Measurements from ENCODE around the gene HRH3. TPM values are rescaled to one million over a fixed set of nuclear protein-coding genes. Genes with fewer than 3 reads are reported as not detected.

HRH3 gene
- total RNA-seq, 1 experiment from 2014 or later, result not detected

GRCh38 chr20:62168061-62168460, 52.0 kb downstream of the HRH3 start:
- ChIA-PET POLR2A (interaction anchor here (0.9 kb wide), 1 partner anchor 14 kb away, joined by 5 read pairs; no protein-coding TSS in a partner anchor), CTCF (no interaction called here)
- no peak overlapping the region for H3K27ac Mint-ChIP-seq (ENCODE audit: low read depth, unreplicated experiment)

DNA sequence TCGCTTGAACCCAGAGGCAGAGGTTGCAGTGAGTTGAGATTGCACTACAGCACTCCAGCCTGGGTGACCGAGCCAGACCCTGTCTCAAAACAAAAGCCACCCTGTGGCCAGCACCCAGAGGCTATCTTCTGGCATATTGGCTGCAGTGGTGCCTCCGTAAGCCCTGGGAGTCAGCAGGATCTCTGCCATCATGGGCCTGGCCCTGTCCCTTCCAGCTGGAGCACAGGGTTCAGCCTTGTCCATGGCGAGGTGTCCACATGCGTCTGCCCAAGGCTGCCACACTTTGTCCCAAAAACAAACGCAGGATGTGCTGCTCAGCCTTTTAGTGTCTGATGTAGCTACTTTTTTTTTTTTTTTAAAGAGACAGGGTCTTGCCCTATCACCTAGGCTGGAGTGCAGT, 52.6 kb downstream of the HRH3 start:
- H3K4me3 Mint-ChIP-seq (ENCODE audit: unreplicated experiment), result no peak overlapping the region
- no peaks in the 10 kb centered on the region for H3K9me3 Mint-ChIP-seq (ENCODE audit: unreplicated experiment)
- H3K27ac Mint-ChIP-seq (ENCODE audit: low read depth, unreplicated experiment), result no peak overlapping the region
- no TSS peak for BruUV-seq (replicated peaks)
- POLR2A ChIA-PET, result interaction anchor here (0.6 to 0.9 kb wide), 2 partner anchors 15 to 67 kb away, joined by 4 to 5 read pairs; no protein-coding TSS in a partner anchor
- CTCF ChIA-PET, result interaction anchor here (0.6 kb wide), 1 partner anchor 38 kb away, joined by 4 read pairs; no protein-coding TSS in a partner anchor
- intact Hi-C loops (cut with micrococcal nuclease), result no loop called here
- TF ChIP-seq CTCF (IDR thresholded peaks at IDR 0.05; ENCODE audit: unreplicated experiment), result no peak
- H3K4me1 Mint-ChIP-seq (ENCODE audit: insufficient read depth, unreplicated experiment), result no peaks in the 10 kb centered on the region
- DNase-seq (ENCODE audit: unreplicated experiment), result no peak
- H3K36me3 Mint-ChIP-seq (ENCODE audit: insufficient read depth, unreplicated experiment), result peaks cover 62% of the 10 kb centered on the region
- H3K27me3 Mint-ChIP-seq (ENCODE audit: insufficient read depth, unreplicated experiment), result no peaks in the 10 kb centered on the region

More at GRCh38 chr20:62168061-62168460, 52.0 kb downstream of the HRH3 start:
- H3K4me3 Mint-ChIP-seq (ENCODE audit: unreplicated experiment), result no peak overlapping the region
- intact Hi-C loops (cut with micrococcal nuclease), result no loop called here
- peaks cover 66% of the 10 kb centered on the region for H3K36me3 Mint-ChIP-seq (ENCODE audit: insufficient read depth, unreplicated experiment)
- no peak for TF ChIP-seq CTCF (IDR thresholded peaks at IDR 0.05; ENCODE audit: unreplicated experiment)
- DNase-seq (ENCODE audit: unreplicated experiment), result no peak
- H3K9me3 Mint-ChIP-seq (ENCODE audit: unreplicated experiment), result no peaks in the 10 kb centered on the region
- no TSS peak for BruUV-seq (replicated peaks)
- no peaks in the 10 kb centered on the region for H3K4me1 Mint-ChIP-seq (ENCODE audit: insufficient read depth, unreplicated experiment)
- no peaks in the 10 kb centered on the region for H3K27me3 Mint-ChIP-seq (ENCODE audit: insufficient read depth, unreplicated experiment)

GRCh38 chr20:62165762-62166399, 54.2 kb downstream of the HRH3 start:
- H3K27me3 Mint-ChIP-seq (ENCODE audit: insufficient read depth, unreplicated experiment), result no peaks in the 10 kb centered on the region
- intact Hi-C loops (cut with micrococcal nuclease), result no loop called here
- no peak overlapping the region for H3K4me3 Mint-ChIP-seq (ENCODE audit: unreplicated experiment)
- no TSS peak for BruUV-seq (replicated peaks)
- no peak for TF ChIP-seq CTCF (IDR thresholded peaks at IDR 0.05; ENCODE audit: unreplicated experiment)
- H3K4me1 Mint-ChIP-seq (ENCODE audit: insufficient read depth, unreplicated experiment), result peaks cover 6% of the 10 kb centered on the region
- DNase-seq (ENCODE audit: unreplicated experiment), result no peak
- H3K36me3 Mint-ChIP-seq (ENCODE audit: insufficient read depth, unreplicated experiment), result peaks cover 56% of the 10 kb centered on the region
- POLR2A ChIA-PET, result interaction anchor here (1.1 kb wide), 1 partner anchor 17 kb away, joined by 4 read pairs; the partner anchor contains the start of gene MTG2
- CTCF ChIA-PET, result no interaction called here
- H3K27ac Mint-ChIP-seq (ENCODE audit: low read depth, unreplicated experiment), result no peak overlapping the region
- H3K9me3 Mint-ChIP-seq (ENCODE audit: unreplicated experiment), result no peaks in the 10 kb centered on the region

Other genes starting within 250 kb of the HRH3 start
- gene TAF4, start 154.4 kb downstream of the HRH3 start, total RNA-seq (2022), result 15.9 and 16.1 TPM in 2 replicates
- gene LSM14B, start 97.8 kb downstream of the HRH3 start, total RNA-seq (2022), result 33.3 and 35.1 TPM in 2 replicates
- gene PSMA7, start 76.9 kb downstream of the HRH3 start, total RNA-seq (2022), result 362 and 419 TPM in 2 replicates
- 16.1 and 17.9 TPM in 2 replicates for gene SS18L1, start 76.5 kb downstream of the HRH3 start, total RNA-seq (2022)
- 46.9 and 61.0 TPM in 2 replicates for gene MTG2, start 37.2 kb downstream of the HRH3 start, total RNA-seq (2022)
- 38.8 and 51.9 TPM in 2 replicates for gene OSBPL2, start 18.2 kb upstream of the HRH3 start, total RNA-seq (2022)
- 98.0 and 127 TPM in 2 replicates for gene ADRM1, start 82.7 kb upstream of the HRH3 start, total RNA-seq (2022)
- 266 and 292 TPM in 2 replicates for gene LAMA5, start 147.0 kb upstream of the HRH3 start, total RNA-seq (2022)
- gene RPS21, start 166.8 kb upstream of the HRH3 start, total RNA-seq (2022), result 1,978 and 2,055 TPM in 2 replicates
- gene CABLES2, start 187.0 kb upstream of the HRH3 start, total RNA-seq (2022), result 1.5 and 2.8 TPM in 2 replicates
- gene RBBP8NL, start 207.3 kb upstream of the HRH3 start, total RNA-seq (2022), result not detected in 2 replicates